Stimulated activated CD4-positive, alpha-beta T cell treated with anti-CD3 and anti-CD28 coated beads, Interleukin-1b, Interleukin-23, amount 100 ng/mL, for 24 hours (primary cell): ENCODE measurements around the gene MARVELD3.
"Not testable (repeated sequence)": the region's sequence is repeated elsewhere in the genome, so short reads cannot be mapped to it uniquely, and the experiment has no call there.

ENCODE experiments used
- DNase-seq, 4 experiments: peaks; one replicate each; pipeline ENCODE4 v3.0.0-alpha.2; 2020; ENCODE audit warnings: low read depth in 4 of 4, low spot score in 1 of 4

MARVELD3 gene

GRCh38 chr16:71626018-71626857, at the start of gene MARVELD3:
Gene MARVELD3 (plus strand): TSS chr16:71626184. CDS start chr16:71626230, 46 bp downstream.
- no peak for DNase-seq

DNA sequence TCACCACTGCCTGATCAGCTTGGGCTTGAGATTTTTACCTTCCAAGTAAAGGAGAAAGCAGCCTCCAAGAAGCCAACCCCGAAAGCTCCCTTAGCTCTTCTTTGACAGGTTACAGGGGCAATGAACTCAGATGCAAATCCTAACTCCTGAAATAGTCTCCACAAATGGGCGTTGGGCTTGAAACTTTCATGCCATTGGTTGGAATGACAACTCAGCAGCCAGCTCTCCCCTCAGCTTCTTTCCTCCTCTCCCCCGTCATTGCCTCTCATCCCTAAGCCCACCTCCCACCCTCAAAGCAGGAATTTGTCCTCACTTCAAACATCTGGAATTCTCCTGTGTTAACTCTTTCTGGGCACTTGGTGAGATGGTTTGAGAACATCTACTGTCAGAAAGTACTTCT, 49.0 kb upstream of the MARVELD3 start, which contains the start of gene TAT:
TAT (minus strand) TSS at position 122 of the 400 bp plus-strand sequence. CDS start 677 bp downstream, outside the sequence.
- DNase-seq = no peak

DNA sequence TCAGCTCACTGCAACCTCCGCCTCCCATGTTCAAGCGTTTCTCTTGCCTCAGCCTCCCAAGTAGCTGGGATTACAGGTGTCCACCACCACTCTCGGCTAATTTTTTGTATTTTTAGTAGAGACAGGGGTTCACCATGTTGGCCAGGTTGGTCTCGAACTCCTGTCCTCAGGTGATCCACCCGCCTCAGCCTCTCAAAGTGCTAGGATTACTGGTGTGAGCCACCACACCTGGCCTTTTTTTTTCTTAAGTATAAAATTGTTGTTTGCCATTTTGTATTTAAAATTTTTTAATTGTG, 43.5 kb upstream of the MARVELD3 start:
- not testable (repeated sequence) for DNase-seq

DNA sequence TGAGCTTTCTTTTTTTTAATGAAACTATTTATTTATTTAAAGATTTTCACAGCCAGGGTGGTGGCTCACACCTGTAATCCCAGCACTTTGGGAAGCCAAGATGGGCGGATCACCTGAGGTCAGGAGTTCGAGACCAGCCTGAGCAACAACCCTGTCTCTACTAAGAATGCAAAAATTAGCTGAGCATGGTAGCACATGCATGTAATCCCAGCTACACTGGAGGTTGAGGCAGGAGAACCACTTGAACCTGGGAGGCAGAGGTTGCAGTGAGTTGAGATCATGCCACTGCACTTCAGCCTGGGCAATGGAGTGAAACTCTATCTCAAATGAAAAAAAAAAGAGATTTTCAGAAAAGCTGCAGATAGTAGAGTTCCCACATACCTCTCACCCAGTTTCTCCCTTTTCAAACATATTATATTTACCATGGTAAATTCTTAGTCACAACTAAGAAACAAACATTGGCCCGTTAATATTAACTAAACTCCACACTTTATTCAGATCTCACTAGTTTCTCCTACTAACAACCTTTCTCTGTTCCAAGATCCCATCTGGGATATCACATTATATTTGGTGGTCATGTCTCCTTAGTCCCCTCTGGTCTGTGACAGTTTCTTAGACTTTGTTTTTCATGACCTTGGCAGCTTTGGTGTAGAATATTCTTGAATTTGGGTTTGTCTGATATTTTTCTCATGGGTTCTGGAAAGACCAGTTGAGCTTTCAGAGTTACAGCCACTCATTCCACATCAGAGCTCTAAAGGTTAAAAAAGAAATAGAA, 41.3 kb upstream of the MARVELD3 start:
- no peak for DNase-seq

GRCh38 chr16:71585318-71585703, 40.7 kb upstream of the MARVELD3 start:
- no peak for DNase-seq

DNA sequence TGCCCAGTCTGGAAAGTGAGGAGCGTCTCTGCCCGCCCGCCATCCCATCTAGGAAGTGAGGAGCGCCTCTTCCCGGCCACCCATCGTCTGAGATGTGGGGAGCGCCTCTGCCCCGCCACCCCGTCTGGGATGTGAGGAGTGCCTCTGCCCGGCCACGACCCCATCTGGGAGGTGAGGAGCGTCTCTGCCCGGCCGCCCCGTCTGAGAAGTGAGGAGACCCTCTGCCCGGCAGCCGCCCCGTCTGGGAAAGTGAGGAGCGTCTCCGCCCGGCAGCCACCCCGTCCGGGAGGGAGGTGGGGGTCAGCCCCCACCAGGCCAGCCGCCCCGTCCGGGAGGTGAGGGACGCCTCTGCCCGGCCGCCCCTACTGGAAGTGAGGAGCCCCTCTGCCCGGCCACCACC, 36.6 kb upstream of the MARVELD3 start:
- DNase-seq = not testable (repeated sequence)

GRCh38 chr16:71590071-71590470, 35.9 kb upstream of the MARVELD3 start:
- not testable (repeated sequence) for DNase-seq

- no peak for DNase-seq
Measured at GRCh38 chr16:71590584-71590983, 35.4 kb upstream of the MARVELD3 start.

GRCh38 chr16:71591917-71592316, 34.1 kb upstream of the MARVELD3 start:
- DNase-seq = no peak

DNA sequence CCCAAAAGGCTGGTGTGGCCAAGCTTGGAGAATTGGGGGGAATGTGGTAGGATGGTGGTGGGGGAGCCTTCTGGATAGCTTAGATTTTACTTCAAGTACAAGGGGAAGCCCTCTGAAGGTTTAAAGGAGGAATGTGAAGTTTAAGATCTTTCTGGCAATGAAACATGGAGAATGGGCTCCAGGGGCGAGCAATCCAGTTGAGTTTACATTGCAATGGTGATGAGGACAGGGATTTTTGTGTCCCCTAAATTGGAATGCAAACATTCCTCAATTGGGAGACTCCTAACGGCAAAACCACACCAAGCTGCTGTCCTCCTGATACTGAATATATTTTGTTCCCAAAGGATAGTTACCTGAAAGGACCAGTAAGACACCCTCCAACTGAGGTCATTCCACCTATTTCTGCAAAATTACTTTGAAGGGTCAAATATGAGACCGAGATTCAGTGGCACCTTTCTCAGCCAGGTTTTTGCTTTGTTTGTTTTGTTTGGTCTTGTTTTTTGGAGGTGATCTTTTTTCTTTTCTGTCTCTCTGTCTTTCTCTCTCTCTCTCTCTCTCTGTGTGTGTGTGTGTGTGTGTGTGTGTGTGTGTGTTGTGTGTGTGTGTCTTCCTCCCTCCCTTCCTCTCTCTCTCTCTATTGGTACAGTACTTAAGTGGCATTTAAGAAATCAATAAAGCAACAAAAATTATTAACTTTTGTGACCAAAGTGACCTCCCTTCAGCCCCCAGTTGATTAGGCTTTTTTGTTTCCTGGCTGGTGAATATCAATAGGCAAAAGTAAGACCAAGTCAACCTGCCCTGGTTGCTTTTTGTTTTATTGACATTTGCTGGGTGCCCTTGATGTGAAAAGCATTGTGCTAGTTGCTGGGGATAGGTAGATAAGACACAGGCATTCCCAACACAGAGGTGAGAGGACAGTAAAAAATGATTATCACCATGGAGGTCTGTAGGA, 32.7 kb upstream of the MARVELD3 start:
- no peak for DNase-seq

- no peak for DNase-seq
Measured at GRCh38 chr16:71594000-71594646, 31.9 kb upstream of the MARVELD3 start.

DNA sequence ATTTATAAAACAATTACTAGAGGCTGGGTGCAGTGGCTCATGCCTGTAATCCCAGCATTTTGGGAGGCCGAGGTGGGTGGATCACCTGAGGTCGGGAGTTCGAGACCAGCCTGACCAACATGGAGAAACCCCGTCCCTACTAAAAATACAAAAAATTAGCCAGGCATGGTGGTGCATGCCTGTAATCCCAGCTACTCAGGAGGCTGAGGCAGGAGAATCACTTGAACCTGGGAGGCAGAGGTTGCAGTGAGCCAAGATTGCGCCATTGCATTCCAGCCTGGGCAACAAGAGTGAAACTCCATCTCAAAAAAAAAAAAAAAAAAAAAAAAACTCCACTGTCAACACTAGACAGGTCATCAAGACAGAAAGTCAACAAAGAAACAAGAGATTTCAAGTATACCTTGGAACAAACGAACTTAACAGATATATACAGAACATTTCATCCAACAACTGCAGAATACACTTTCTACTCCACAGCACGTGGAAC, 30.6 kb upstream of the MARVELD3 start:
- DNase-seq = not testable (repeated sequence)

- not testable (repeated sequence) for DNase-seq
Measured at GRCh38 chr16:71598426-71598825, 27.6 kb upstream of the MARVELD3 start.

DNA sequence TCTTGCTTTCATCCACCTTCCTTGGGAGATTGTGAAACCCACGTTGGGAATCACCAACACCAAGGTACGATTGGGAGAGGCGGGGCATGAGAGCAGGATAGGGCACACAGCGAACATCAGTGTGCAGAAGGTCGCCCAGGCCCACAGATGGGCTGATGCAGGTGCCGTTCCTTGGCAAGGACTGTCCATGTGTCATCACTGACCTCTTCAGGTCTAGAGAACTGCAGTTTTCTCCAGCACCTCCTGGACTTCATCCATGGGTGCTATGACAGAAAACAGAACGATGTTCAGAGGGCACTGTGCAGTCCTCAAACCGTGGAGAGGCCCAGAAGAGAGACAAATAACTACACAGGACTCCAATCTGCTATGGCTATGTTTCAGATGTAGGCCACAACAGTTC, 25.2 kb upstream of the MARVELD3 start:
- DNase-seq = no peak

- no peak for DNase-seq
Measured at GRCh38 chr16:71609066-71609465, 16.9 kb upstream of the MARVELD3 start.

DNA sequence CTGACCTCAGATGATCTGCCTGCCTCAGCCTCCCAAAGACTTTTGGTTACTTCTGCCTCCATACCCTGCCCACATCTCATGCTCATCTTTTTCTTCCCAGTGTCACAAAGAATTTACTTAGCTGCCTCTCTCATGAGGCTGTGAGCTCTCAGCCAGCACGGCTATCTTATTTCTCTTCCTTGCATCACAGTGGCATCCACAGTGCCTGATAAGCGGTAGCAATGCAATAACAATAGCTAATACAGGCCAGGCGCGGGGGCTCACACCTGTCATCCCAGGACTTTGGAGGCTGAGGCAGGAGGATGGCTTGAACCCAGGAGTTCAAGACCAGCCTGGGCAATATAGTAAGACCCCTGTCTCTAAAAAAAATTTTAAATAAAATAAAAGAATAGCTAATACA, 15.5 kb upstream of the MARVELD3 start:
- no peak for DNase-seq

DNA sequence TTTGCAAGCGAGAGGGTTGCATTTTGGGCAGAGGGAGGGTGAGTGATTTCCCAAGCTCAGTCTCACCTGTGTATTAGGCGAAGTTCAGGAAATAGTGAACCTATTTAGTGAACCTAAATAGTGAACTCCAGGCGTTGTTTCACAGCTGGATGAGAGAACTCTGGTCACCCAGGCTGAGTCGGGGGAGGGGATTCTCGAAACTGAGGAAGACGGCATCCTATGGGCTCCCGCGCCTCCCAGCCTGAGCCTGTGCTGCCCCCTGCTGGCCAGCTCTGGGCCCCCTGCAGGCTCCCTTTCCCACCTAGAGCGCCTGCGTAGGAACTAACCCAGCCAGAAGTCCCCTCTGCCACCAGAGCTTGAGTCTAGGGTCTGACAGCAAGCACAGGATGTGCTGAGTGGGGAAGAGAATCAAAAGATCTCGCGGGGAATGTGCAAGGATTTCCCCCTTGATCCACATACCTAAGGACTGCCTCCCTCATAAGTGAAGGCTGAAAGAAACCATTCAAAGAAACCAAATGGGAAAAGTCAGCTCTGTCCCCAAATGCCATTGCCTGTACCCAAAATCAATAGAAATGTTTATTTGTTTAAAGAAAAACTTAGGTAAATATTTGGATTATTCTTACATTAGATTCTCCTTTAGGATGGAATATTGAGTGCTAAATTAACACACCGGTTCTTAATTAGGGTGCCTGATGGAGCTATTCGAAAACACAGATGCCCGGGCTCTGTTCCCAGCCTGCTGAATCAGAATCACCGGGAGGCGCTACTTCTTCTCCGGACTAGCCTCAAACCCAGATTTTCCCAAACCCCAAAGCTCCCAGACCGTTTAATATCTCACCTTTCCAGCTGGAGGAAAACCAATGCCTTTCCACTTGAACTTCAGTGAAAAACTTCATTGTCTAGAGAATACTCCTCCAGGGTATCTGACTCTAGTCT, 14.8 kb upstream of the MARVELD3 start:
- DNase-seq = peak; percentile 65 to 79 (median 72)

DNA sequence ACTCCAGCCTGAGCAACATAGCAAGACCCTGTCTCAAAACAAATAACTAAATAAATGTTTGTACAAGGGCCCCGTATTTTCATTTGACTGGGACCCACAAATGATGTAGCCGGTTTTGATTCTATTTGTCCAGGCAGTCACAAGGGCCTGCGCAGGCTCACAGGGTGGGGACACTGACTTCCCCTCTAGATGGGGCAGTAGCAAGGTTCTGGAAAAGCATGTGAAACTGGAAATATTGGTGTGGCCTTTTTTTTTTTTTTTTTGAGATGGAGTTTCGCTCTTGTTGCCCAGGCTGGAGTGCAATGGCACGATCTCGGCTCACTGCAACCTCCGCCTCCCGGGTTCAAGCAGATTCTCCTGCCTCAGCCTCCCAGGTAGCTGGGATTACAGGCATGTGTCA, 11.0 kb upstream of the MARVELD3 start:
- not testable (repeated sequence) for DNase-seq

GRCh38 chr16:71618429-71618828, 7.6 kb upstream of the MARVELD3 start:
- DNase-seq = no peak
